Measurements from ENCODE around the gene CDH16.

DNA sequence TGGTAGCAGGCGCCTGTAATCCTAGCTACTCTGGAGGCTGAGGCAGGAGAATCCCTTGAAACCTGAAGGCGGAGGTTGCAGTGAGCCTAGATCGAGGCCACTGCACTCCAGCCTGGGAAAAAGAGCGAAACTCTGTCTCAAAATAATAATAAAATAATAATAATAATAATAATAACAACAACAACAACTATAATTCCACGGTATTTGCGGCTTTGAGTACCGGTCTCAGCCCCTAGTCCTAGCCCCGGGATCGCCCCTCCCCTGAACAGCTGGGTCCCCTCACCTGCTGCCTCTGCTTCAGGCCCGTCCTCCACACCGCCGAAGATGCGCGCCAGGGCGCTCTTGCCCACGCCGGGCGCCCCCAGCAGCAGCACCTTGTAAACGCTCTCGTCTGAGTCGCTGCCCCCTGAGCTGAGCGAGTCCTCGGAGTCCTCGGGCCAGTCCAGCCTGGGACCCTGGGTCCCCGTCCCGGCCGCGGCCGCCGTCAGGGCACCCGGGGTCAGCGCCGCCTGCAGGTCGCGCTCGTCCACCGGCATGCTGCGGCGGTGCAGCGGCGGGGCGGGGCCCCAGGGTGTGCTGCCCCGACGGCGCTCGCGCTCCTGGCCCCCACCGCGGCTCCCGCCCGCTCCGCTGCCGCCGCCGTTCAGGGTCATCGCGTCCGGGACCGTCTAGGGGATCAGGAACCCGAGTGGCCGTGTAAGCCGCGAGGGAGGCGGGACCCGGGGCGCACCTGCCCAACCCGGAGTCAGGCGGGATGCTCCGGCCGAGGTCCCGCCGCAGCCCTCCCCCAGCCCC, 6.0 kb upstream of the CDH16 start:
- TF ChIP-seq CTCF (IDR thresholded peaks at IDR 0.05) (peak in 3 of 4 experiments; percentile 13 to 42 (median 25)), POLR2A (IDR thresholded peaks at IDR 0.05) (no peak), EP300 (IDR thresholded peaks at IDR 0.05) (no peak), POLR2AphosphoS5 (IDR thresholded peaks at IDR 0.05) (no peak)

Measured in sigmoid colon (tissue), 4 donors.